ENCODE measurements around the gene POLR3C.

POLR3C gene

DNA sequence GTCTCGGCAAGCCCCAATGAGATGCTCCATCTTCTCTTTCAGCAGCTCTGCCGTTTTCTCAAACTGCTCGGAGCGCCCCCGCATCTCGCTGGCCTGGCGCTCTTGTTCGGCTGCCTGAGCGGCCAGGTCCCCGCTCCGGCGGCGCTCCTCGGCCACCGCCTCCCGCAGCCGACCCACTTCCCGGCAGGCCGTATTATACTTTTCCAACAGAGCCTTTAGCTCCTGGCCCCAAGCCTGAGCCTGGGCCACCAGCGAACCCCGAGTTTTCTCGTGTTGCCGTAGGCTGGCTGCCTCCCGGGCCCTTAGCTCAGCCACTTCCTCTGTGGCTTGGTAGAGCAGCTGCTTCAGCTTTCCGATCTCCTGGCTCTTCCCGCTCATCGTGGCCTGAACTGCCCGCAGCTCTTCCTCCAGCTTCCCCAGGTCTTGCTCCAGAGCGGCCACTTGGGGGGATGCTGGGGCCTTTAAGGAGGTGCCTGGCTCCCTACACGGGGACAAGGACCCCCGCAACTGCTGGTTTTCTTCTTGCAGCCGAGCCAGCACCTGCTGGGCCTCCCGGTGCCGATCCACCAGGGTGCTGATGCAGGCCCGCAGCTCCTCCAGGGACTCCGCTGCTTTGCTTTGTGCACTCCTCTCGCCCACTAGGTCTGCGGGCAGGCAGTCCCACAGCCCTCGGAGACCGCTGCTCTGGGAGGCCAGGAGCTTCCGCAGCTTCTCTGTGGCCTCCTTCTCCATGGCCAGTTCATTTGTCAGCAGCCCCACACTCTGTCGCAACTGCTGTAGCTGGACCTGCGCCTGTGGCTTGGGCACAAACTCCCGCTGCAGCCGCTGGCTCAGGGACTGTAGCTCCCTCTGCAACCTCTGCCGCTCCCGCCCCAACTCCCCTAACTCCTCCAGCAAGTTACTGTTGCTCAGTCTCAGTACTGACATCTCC, 48.3 kb downstream of the POLR3C start:
- DNase-seq (ENCODE audit: low spot score) (no peak), FAIRE-seq (no peak)

DNA sequence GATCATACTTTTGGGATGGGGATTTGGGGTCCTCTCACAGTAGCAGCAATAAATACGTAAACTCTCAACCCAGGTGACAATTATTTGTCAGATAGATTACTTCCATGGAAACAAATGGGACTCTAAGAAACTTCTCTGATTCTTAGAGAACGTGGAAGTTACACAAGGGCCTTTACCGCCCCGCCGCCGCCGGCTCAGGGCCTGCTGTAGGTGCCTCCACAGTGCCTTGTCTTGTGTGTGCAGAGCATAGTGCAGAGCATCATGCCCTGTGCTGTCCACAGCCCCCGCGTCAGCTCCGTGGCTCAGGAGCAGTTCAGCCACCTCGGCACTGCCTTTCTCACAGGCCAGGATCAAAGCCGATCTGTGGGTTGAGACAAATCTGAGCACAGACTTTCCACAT, 50.6 kb downstream of the POLR3C start:
- DNase-seq (ENCODE audit: low spot score): no peak
- no peak for FAIRE-seq

DNA sequence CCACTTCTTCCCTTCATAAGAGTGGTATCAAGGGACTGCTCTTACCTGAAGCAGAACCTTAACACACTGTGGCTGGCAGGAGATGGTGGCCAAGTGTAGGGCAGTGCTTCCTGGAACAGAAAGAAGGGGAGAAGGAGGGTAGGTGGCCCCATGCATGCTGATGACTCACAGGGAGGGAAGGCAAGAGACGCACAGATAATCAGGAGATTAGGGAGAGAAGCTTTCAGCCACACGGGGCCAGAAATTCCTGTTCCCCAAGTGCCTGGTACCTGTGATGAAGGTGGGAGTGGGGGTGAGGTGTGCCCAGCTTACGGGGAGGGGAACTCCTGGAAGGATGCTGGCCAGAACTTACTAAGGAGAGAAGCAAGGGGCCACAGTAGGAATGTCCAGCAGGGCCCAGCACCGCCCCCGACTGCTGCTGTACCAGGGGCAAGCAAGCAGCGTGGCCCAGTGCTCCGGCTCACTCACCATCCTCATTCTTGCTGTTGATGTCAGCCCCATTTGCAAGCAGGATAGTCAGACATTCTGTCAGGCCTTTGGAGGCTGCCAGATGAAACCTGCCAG, 54.0 kb downstream of the POLR3C start:
- FAIRE-seq (peak; percentile 20), DNase-seq (ENCODE audit: low spot score) (no peak)

DNA sequence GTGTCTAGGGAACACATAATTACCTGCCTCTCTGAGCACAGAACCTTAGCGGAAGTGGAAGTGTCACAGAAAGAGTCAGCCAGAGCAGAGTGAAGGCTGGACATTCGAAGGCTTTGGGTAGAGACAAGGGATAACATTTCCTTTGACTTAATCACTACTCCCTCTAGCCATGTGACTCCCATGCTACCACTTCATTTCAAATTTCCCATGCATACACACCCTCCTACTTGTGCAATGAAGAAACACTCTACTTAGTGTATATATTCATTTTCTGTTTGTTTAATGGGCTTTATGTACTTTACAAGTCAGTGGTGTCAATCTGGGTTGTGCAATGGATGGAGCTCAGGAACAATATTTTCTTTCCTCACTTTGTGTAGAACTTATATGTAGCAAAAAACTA, 54.7 kb downstream of the POLR3C start:
- DNase-seq (ENCODE audit: low spot score) (no peak), FAIRE-seq (no peak)

DNA sequence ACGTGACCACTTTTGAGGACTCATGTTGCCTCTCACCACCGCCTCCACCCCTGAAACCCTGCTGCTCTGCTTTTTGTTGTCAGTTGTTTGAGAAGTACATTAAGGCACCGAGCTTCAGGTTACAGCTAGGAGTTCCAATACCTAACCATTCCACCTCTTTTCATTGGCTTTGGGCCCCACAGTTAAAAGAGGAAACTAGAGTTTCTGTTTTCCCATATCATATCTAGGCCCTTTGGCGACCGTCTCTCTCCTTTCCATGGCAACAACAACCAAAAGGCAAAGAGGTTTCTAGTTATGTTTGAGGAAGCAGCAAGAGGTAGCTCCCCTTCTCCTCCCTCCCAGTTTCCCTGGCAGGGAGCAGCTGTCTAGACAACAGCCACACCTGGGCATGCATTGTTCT, 55.8 kb downstream of the POLR3C start:
- no peak for FAIRE-seq
- no peak for DNase-seq (ENCODE audit: low spot score)

DNA sequence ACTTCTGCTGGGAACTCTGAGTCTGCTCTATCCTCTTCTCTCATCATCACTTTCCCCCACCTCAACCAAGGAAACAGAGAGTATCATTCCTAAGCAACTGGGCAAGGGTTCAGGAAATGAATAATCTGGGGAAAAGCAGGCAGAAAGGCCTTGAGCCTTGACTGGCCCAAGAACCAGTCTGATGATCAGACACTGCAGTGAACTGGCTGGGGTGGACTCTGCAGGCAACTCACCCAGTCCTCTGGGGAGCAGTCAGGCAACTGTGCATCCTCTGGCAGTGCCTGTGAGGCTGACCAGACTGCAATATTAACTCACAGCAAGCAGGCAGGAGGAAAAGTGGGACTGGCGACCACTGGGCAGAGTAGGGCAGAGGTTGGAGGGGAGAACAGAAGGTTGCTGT, 60.7 kb downstream of the POLR3C start:
- no peak for FAIRE-seq
- DNase-seq (ENCODE audit: low spot score): no peak

DNA sequence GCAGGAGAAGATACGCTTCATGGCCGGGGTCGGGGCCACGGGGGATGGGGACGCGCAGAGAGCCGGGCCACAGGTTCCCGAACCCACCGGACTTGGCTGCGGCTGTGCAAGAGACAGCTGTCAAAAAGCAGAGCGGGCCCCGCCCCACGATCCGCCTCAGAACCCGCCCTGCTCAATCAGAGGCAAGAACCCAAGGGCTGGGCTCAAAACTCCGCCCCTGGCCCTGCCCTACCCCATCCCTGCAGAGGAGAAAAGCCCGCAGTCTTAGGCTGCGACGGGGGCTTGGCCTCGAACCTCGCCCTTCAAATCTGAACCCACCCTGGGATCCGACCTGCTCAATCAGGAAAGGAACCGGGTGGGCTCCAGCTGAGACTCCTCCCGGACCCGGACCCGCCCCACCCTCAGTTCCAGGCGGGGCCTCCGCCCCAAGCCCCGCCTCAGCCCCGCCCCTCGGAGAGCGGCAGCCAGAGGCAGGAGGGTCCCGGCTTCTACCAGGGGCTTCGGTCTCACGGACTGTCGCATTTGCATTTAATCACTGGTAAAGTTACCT, 61.8 kb downstream of the POLR3C start, which contains the start of gene ANKRD35:
ANKRD35 (minus strand) TSS at position 129 of the 550 bp plus-strand sequence; CDS start at position 21, 108 bp downstream.
- FAIRE-seq (no peak), DNase-seq (ENCODE audit: low spot score) (peak; percentile 86)

DNA sequence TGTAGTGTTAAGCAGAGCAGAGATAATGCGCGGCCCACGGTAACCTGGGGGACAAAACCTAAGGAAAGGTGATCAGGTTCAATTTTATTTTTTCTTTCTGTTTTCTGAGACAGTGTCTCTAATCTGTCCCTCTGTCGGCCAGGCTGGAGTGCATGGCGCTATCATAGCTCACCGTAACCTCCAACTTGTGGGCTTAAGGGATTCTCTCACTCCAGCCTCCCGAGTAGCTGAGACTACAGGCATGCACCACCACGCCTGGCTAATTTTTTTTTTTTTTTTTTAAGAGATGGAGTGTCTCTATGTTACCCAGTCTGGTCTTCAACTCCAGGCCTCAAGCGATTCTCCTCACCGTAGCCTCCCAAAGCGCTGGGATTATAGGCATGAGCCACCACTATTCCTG, 62.4 kb downstream of the POLR3C start:
- DNase-seq (ENCODE audit: low spot score) (no peak), FAIRE-seq (no peak)

DNA sequence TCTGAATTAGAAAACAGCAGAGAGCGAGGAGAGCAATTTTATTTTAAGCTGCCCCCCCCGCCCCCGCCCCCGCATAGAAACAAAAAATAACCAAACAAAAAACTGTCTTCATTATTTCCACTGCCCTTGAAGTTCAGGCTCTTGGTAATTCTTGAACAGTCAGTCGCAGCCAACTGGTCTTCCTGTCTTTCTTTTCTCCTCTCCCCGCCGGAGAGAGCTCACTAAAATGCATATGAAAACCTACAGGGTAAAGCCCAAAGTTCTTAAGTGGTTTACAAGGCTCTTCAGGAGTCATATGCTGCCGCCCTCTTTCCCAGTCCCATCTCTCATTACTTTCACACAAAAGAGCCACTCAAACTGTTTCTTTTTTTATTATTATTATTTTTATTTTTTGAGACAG, 62.8 kb downstream of the POLR3C start:
- no peak for DNase-seq (ENCODE audit: low spot score)
- FAIRE-seq: no peak

DNA sequence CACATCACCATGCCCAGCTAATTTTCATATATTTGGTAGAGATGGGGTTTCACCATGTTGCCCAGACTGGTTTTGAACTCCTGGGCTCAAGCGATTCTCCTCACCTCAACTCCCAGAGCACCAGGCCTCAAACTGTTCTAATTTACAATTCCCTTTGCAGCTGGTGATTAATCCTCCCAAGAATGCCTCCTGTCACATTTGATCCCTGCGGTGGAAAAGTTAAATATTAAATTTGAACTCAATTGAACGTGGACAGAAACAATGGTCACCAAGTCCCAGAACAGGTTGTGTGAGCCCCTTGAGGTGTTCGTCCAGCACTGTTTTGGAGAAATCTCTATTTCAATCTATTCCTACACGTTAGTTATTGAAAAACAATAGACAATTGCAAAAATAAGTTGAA, 63.6 kb downstream of the POLR3C start:
- FAIRE-seq (no peak), DNase-seq (ENCODE audit: low spot score) (no peak)

DNA sequence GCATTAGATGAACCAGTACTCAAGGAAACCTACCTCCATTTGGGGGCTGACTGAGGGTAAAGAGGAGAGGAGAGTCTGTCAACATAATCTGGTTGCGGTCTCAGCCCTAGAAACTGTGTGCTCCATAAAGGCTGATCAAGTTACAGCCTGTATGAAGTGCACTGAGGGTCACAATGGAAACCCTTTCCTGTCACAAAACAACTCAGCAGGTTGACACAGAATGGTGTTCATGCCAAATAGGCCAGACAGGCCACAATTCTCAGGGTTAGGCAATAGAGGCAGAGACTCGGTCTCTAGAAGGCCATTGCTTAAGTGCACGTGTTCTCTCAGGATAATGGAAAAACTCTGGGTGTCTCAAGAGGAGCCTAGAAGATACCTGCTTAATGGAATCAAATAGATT, 65.7 kb downstream of the POLR3C start:
- no peak for DNase-seq (ENCODE audit: low spot score)
- no peak for FAIRE-seq

DNA sequence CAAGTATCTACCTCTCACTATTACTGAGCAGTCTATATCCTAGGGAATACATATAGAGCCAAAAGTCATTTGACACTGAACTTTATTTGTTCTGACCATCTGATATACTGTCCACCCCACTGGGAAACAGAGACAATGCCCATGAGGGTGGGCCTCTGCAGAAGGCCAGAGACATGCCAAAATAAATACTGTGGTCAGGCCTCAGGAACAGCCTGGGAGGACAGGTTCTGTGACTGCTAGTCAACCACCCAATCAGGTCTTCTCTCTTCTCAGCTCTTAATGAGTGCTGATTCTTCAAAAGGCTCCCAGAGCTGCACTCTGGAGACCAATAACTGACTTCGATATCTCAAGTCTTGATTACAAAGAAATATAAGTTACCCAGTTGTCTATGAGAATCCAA, 67.1 kb downstream of the POLR3C start:
- FAIRE-seq (no peak), DNase-seq (ENCODE audit: low spot score) (peak; percentile 17)

DNA sequence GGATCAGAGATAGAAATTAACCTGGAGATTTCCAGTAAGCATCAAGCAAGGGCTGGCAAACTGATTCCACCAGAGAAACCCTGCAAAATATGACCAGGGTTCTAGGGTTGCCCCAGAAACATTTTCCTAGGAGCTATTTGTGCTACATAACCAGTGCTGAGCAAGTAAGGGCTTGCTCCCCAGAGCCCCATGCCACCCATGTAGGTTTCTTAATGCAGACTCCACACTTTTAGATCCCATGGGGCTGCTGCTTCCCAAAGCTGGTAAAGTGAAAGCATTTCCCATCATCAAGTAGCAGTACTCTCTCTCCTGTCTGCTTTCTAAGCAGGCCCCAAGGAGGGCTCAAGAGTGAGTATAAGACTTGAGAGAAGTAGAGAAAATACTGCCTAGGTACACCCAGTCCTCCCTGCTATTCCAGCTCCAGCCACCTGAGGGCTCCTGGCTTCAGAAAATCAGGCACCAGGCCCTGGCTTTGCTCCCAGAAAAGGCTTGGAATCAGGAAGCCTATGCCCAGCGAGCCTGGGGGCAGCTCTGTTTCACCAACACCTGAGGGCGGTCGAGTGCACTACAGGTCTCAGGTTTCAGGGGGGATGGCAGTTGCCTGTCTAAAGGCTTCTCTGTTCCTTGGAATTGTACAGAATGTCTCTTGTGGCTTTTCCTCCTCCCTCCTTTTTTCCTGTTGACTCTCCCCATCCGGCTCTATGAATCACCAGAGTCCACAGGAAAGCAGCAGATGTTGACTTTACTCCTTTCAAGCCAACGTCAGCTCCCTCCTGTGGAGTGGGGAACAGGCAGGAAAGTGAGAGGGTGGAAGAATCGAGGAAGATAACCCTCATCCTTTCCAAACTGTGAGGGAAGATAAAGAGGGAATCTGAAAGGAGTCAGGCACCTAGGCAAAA, 67.8 kb downstream of the POLR3C start:
- DNase-seq (ENCODE audit: low spot score): peak; percentile 97
- no peak for FAIRE-seq

DNA sequence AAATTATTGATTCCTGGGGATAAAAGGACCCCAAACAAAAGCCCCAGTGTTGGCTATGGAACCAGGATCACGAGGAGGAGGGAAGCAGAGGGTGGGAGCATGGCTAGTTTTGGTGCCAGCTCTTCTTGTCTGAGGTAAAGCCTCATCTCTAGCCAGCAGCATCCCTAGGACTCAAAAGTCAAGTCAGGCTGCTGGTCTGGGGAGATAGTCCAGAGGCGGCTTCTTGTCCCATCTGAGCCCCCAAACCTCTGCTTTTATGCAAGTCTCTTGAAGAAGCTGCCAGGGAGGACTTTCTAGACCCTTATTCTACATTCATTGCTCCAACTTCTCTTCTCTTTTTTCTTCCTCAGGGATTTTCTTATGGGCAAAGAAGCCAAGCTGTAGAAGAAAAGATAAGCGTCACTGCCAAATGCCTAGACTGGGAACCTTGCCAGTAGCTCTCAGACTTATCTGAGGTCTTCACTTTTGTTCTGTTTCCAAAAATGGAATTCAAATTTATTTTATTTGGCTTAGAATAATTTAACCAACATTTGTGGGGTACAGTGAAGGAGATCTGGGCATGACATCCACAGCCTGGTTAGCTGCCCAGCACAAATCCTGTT, 68.6 kb downstream of the POLR3C start:
- no peak for FAIRE-seq
- peak; percentile 22 for DNase-seq (ENCODE audit: low spot score)

DNA sequence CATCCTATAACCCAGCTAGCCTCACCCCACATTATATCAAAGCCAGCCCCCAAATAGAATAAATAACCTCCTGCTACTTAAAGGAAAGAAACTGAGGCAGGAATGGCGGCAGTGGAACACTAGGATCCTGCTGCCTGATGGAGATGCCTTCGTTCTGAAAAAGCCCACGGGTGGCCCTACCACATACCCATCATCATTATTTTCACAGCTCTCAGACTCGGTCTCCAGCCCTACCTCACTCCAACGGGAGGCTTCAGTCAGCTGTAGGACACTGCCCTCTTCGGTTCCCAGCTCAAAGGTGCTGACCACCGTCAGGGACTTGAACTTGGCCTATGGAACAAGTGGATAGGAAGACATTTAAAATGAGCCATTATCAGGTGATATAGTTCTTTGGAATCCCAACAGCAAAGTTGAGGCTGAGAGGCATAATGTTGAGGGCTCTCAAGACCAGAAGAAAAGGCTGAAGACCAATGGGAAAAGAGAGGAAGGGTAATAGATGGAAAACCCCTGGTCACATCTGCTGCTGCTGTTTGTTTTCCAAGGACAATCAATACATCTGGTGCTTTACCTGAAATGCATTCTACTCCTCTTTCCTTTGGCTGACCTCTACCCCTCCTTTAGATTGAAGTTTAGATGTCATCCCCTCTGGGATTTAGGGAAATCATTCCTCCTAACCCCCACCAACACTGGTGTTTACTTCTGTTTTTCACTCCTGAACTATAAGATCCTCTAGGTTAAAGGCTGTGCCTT, 69.5 kb downstream of the POLR3C start:
- DNase-seq (ENCODE audit: low spot score) (no peak), FAIRE-seq (no peak)
